HepG2 (cell line): ENCODE data around the gene C6orf132. TPM values are rescaled to one million over a fixed set of nuclear protein-coding genes. Genes with fewer than 3 reads are reported as not detected.
A peak's percentile ranks its signal among the peaks of the same experiment; 100 is the strongest.

ENCODE experiments used
- CENPT ChIP-seq: sonication (generic); formaldehyde crosslinking; IDR thresholded peaks from 2 replicates; pipeline ENCODE4 v1.8.0; 2022; ENCODE audit warnings: low read depth, mild to moderate bottlenecking, moderate library complexity, missing genetic modification reagents
- FOXK1 ChIP-seq: sonication (generic); formaldehyde crosslinking; IDR thresholded peaks from 2 replicates; pipeline ENCODE4 v1.4.0; 2020; ENCODE audit warnings: low read depth, missing genetic modification reagents, borderline replicate concordance
- KLF6 ChIP-seq: IDR thresholded peaks from 2 replicates; pipeline ENCODE4 v1.8.0; 2016; ENCODE audit warnings: missing biosample characterization, missing genetic modification reagents
- NFAT5 ChIP-seq: sonication (generic); formaldehyde crosslinking; IDR thresholded peaks from 2 replicates; pipeline ENCODE4 v1.4.0; 2020; ENCODE audit warnings: missing genetic modification reagents
- PRDM10 ChIP-seq: sonication (generic); formaldehyde crosslinking; IDR thresholded peaks from 2 replicates; pipeline ENCODE4 v1.4.0; 2020; ENCODE audit warnings: low read depth, missing genetic modification reagents
- SATB2 ChIP-seq: sonication (generic); formaldehyde crosslinking; IDR thresholded peaks from 2 replicates; pipeline ENCODE4 v1.5.0; 2020; ENCODE audit warnings: missing genetic modification reagents
- ZFP36L1 ChIP-seq: sonication (generic); formaldehyde crosslinking; IDR thresholded peaks from 2 replicates; pipeline ENCODE4 v1.8.0; 2022; ENCODE audit warnings: mild to moderate bottlenecking, missing genetic modification reagents, moderate library complexity
- ZHX2 ChIP-seq, 2 experiments: sonication (generic) in 1 of 2; formaldehyde crosslinking in 1 of 2; IDR thresholded peaks; 2 replicates each; pipeline versions ENCODE4 v1.6.1 to v1.9.0; 2014 to 2022; ENCODE audit warnings: antibody characterized with exemption in 1 of 2, borderline replicate concordance in 1 of 2, inconsistent platforms in 1 of 2, low read depth in 1 of 2, missing genetic modification reagents in 1 of 2
- ZNF160 ChIP-seq: sonication (generic); formaldehyde crosslinking; IDR thresholded peaks from 2 replicates; pipeline ENCODE4 v1.8.0; 2022; ENCODE audit warnings: mild to moderate bottlenecking, inconsistent platforms, missing genetic modification reagents
- ZNF225 ChIP-seq: sonication (generic); formaldehyde crosslinking; IDR thresholded peaks from 2 replicates; pipeline ENCODE4 v1.4.0; 2020; ENCODE audit warnings: mild to moderate bottlenecking, missing genetic modification reagents
- ZNF331 ChIP-seq: sonication (generic); formaldehyde crosslinking; IDR thresholded peaks from 2 replicates; pipeline ENCODE4 v1.4.0; 2020; ENCODE audit warnings: missing genetic modification reagents
- ZNF747 ChIP-seq: sonication (generic); formaldehyde crosslinking; IDR thresholded peaks from 2 replicates; pipeline ENCODE4 v1.8.1; 2023; ENCODE audit warnings: missing genetic modification reagents, mild to moderate bottlenecking, borderline replicate concordance
- ZNF772 ChIP-seq: sonication (generic); formaldehyde crosslinking; IDR thresholded peaks from 2 replicates; pipeline ENCODE4 v1.5.0; 2020; ENCODE audit warnings: mild to moderate bottlenecking, missing genetic modification reagents
- polyA plus RNA-seq, 8 experiments: library from polyadenylated mRNA; depleted of rRNA in 3 of 8; stranded (reverse) in 7 of 8; unstranded in 1 of 8; fragments of >200 nt; fragmentation: Illumina TruSeq in 4 of 8; extraction: Trizol in 4 of 8; gene quantifications; 2 replicates each; pipeline versions ENCODE4 v1.2.1 to v1.2.3, GENCODE V29; 2011 to 2016; ENCODE audit warnings: low read depth in 4 of 8, missing spikeins in 1 of 8, mixed read lengths in 1 of 8; ENCODE audit not compliant: insufficient read depth in 1 of 8
- total RNA-seq, 5 experiments: library from RNA; depleted of rRNA; stranded (reverse); fragments of >200 nt; fragmentation: Illumina TruSeq; extraction: Trizol; gene quantifications; 2 replicates each; pipeline ENCODE4 v1.2.3, GENCODE V29; 2016; ENCODE audit warnings: low read depth in 1 of 5

C6orf132 gene
- total and polyA plus RNA-seq, 2 of the 13 experiments (the other 11 are each of a cell fraction or from before 2014, with no cell fraction given) = 0.78 to 3.0 TPM

- TF ChIP-seq ZNF331 (peak; percentile 21; the same call in 1 of the 2 replicates), ZNF160 (CRISPR knock-in tag) (no peak), KLF6 (CRISPR knock-in tag) (no peak), ZNF772 (CRISPR knock-in tag) (no peak), CENPT (no peak), ZHX2 (IDR thresholded peaks at IDR 0.05; ENCODE audit: low read depth) (no peak), ZHX2 (CRISPR knock-in tag; IDR thresholded peaks at IDR 0.05; ENCODE audit: borderline replicate concordance) (no peak), SATB2 (CRISPR knock-in tag) (no peak), ZNF225 (no peak), ZFP36L1 (CRISPR knock-in tag) (0 out of 2 replicates have a peak, but pooled peaks have one; percentile 15), FOXK1 (CRISPR knock-in tag) (no peak; the same call in 1 of the 2 replicates), NFAT5 (CRISPR knock-in tag) (no peak), PRDM10 (0 out of 2 replicates have a peak, but pooled peaks have one; percentile 44), ZNF747 (CRISPR knock-in tag) (no peak)
These were observed 42.2 kb downstream of the C6orf132 start (continued) for GRCh38 chr6:42100029-42100901.
